ENCODE results near the gene STKLD1. TPM values are rescaled to one million over a fixed set of nuclear protein-coding genes. Genes with fewer than 3 reads are reported as not detected.

STKLD1 gene
- polyA plus RNA-seq, 1 experiment: 1.2 TPM

DNA sequence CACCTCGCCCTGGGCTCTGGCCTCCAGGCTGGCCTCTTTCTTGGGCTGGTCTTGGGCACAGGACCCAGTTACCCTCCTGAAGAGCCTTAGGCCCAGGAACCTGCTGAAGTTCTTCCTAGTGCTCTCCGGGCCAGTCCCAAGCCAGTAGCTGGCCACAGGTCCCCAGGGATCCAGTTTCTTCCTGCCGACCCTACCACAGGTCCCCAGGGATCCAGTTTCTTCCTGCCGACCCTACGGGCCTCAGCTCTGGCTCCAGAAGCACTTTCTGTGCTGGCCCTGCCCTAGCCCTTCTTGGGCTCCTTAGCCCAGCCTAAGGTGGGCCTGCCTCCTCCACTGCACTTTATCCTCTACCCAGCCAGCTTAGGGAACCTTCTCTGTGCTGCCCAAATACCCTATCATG lies 65.4 kb downstream of the STKLD1 start:
- DNase-seq (ENCODE audit: low read depth): no peak
- no peak overlapping the region for H3K4me3 ChIP-seq (ENCODE audit: low read depth, low read length)
- ChIA-PET POLR2A (no interaction called here), CTCF (no interaction called here)
- no peaks in the 10 kb centered on the region for H3K36me3 ChIP-seq (ENCODE audit: control insufficient read depth, insufficient read depth, low read length)
- TF ChIP-seq, protein P1, sequence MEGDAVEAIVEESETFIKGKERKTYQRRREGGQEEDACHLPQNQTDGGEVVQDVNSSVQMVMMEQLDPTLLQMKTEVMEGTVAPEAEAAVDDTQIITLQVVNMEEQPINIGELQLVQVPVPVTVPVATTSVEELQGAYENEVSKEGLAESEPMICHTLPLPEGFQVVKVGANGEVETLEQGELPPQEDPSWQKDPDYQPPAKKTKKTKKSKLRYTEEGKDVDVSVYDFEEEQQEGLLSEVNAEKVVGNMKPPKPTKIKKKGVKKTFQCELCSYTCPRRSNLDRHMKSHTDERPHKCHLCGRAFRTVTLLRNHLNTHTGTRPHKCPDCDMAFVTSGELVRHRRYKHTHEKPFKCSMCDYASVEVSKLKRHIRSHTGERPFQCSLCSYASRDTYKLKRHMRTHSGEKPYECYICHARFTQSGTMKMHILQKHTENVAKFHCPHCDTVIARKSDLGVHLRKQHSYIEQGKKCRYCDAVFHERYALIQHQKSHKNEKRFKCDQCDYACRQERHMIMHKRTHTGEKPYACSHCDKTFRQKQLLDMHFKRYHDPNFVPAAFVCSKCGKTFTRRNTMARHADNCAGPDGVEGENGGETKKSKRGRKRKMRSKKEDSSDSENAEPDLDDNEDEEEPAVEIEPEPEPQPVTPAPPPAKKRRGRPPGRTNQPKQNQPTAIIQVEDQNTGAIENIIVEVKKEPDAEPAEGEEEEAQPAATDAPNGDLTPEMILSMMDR (IDR thresholded peaks at IDR 0.05; ENCODE audit: insufficient read depth, low read depth, low read length): no peak
- H3K27me3 ChIP-seq (ENCODE audit: control insufficient read depth, insufficient read depth, low read length): peaks cover 6% of the 10 kb centered on the region

DNA sequence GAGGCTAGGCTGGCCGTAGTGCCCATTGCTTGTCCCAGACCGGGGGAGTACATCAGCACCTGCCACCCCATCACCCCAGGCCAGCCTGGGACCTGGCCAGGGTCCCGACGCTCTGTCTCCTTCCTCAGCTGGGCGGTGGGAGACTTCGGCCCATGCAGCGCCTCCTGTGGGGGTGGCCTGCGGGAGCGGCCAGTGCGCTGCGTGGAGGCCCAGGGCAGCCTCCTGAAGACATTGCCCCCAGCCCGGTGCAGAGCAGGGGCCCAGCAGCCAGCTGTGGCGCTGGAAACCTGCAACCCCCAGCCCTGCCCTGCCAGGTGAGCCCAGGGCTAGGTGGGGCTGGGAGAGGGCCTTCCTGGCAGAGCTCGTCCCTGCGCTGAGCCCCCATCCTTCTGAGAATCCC lies 67.1 kb downstream of the STKLD1 start:
- ChIA-PET POLR2A (no interaction called here), CTCF (no interaction called here)
- H3K36me3 ChIP-seq (ENCODE audit: control insufficient read depth, insufficient read depth, low read length): no peaks in the 10 kb centered on the region
- H3K4me3 ChIP-seq (ENCODE audit: low read depth, low read length): no peak overlapping the region
- TF ChIP-seq, protein P1 (IDR thresholded peaks at IDR 0.05; ENCODE audit: insufficient read depth, low read depth, low read length): no peak
- peaks cover 6% of the 10 kb centered on the region for H3K27me3 ChIP-seq (ENCODE audit: control insufficient read depth, insufficient read depth, low read length)
- DNase-seq (ENCODE audit: low read depth): no peak

DNA sequence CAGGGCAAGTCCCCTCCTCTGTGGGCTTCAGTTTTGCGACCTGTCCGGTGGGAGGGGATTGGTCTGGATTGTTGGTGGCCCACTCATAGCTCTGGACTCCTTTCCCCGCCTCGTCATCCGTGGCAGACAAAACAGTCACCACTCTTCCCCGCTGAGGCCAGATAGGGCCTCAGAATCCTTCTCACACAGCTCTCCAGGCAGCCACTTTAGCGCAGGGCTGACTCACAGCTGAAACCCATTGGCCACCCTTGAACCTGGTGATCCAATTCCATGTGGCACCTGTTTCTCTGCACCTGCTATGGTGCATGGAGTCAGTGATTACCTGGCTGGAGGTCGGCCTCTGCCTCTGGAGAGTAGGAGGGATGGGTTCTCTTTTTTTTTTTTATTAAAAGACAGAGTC lies 67.8 kb downstream of the STKLD1 start:
- TF ChIP-seq, protein P1 (IDR thresholded peaks at IDR 0.05; ENCODE audit: insufficient read depth, low read depth, low read length): no peak
- POLR2A ChIA-PET: no interaction called here
- no peak overlapping the region for H3K4me3 ChIP-seq (ENCODE audit: low read depth, low read length)
- peaks cover 6% of the 10 kb centered on the region for H3K27me3 ChIP-seq (ENCODE audit: control insufficient read depth, insufficient read depth, low read length)
- H3K36me3 ChIP-seq (ENCODE audit: control insufficient read depth, insufficient read depth, low read length): no peaks in the 10 kb centered on the region
- DNase-seq (ENCODE audit: low read depth): no peak
- CTCF ChIA-PET: no interaction called here

DNA sequence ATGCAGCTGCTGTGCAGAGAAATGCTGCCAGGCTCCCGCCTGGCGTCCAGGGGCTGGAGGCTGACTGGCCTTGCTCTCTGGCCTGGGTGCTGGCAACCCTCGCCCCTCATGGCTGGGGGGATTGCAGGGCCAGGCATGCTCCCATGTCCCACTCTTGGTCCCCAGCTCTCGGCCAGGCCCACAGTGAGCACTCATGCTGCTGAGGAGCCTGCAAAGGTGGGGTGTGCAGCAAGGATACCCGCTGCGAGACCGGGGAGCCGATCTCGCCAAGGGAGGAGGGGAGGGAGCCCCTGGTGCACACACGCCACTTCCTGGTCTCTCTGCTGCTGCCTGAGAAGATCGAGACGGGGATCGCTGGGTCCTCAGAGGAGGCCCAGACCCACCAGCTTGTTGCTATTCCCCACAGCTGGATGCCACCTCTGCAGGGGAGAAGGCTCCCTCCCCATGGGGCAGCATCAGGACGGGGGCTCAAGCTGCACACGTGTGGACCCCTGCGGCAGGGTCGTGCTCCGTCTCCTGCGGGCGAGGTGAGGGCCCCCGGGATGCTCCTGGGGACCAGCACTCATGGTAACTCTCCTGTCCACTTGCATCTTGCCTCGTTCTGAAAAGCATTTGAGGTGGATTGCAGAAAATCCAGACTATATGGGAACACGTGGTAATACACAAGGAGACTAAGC lies 69.3 kb downstream of the STKLD1 start:
- TF ChIP-seq, protein P1 (IDR thresholded peaks at IDR 0.05; ENCODE audit: insufficient read depth, low read depth, low read length): no peak

DNA sequence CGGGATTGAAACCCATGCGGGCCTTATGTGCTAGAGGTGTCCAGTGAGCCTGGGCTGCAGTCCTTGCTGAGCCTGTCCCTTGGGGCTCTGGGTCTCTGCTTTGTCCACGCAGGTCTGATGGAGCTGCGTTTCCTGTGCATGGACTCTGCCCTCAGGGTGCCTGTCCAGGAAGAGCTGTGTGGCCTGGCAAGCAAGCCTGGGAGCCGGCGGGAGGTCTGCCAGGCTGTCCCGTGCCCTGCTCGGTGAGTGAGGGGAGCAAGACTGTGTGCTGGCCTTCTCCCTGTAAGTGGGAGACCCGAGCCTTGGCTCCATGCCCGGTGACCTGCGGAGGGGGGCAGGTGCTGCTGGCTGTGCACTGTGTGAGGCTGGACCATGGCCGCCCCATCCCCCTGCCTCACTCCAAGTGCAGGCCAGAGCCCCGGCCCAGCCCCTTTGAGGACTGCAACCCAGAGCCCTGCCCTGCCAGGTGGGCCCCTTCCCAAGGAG lies 72.4 kb downstream of the STKLD1 start:
- ChIA-PET CTCF (no interaction called here), POLR2A (no interaction called here)
- peaks cover 5% of the 10 kb centered on the region for H3K27me3 ChIP-seq (ENCODE audit: control insufficient read depth, insufficient read depth, low read length)
- TF ChIP-seq, protein P1 (IDR thresholded peaks at IDR 0.05; ENCODE audit: insufficient read depth, low read depth, low read length): no peak
- no peak for DNase-seq (ENCODE audit: low read depth)
- no peaks in the 10 kb centered on the region for H3K36me3 ChIP-seq (ENCODE audit: control insufficient read depth, insufficient read depth, low read length)
- no peak overlapping the region for H3K4me3 ChIP-seq (ENCODE audit: low read depth, low read length)

More for the DNA sequence above, 69.3 kb downstream of the STKLD1 start:
- H3K36me3 ChIP-seq (ENCODE audit: control insufficient read depth, insufficient read depth, low read length): no peaks in the 10 kb centered on the region
- ChIA-PET CTCF (interaction anchor here (1.0 kb wide), 1 partner anchor 13 kb away, joined by 4 read pairs; no protein-coding TSS in a partner anchor), POLR2A (no interaction called here)
- no peak for DNase-seq (ENCODE audit: low read depth)
- peaks cover 6% of the 10 kb centered on the region for H3K27me3 ChIP-seq (ENCODE audit: control insufficient read depth, insufficient read depth, low read length)
- no peak overlapping the region for H3K4me3 ChIP-seq (ENCODE audit: low read depth, low read length)

Measured in BJ (cell line).